ENCODE data around the gene NTF3.

Gene NTF3

DNA sequence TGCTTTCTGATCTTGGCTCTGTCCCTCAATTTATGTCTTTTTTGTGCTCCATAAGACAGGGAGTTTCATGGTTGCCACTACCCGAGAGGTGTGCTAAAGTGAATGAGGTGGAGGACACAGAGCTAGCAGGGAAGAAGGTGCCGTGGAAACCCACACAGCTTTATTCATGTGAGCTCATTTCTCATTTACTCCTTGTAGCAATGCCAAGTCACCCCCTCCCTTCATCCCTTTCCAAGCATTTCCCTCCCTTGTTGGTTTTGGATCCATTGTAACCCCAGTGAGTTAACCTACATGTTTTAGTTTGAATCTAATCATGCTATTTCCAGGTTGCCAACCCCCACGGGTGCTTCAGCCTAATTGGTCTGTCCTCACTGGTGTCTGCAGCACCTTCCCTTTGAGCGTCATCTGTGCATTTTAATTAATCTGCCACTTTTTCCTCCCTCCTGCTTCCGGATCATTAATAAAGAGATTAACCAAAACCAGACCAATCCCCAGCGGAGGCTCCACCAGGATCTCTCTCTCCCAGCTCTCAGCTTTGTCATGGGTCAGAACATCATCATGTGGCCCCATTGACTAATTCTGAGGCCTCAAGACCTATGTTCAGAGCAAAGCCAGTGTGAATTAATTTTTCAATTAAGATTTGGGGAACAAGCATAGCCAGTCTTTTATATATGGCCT is 56.2 kb downstream of the NTF3 start:
- DNase-seq (ENCODE audit: low spot score): no peak

DNA sequence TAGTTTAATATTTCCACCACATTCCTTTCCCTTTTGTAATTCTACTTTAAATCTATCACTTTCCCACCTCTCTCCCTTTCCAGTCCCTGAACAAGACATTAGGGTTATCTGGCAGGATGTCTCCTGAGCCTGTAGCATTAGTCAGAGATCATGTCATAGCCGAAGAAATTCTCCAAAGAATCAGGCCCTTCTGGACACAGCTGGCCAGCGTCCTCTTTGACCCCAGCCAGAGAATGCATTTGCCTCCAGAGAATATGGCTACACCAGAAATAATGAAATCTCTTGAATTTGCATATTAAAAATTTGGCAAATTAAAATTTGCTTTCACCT is 56.7 kb downstream of the NTF3 start:
- no peak for DNase-seq (ENCODE audit: low spot score)

- no peak for DNase-seq (ENCODE audit: low spot score)
Observed at GRCh38 chr12:5489017-5489416, 57.1 kb downstream of the NTF3 start.

DNA sequence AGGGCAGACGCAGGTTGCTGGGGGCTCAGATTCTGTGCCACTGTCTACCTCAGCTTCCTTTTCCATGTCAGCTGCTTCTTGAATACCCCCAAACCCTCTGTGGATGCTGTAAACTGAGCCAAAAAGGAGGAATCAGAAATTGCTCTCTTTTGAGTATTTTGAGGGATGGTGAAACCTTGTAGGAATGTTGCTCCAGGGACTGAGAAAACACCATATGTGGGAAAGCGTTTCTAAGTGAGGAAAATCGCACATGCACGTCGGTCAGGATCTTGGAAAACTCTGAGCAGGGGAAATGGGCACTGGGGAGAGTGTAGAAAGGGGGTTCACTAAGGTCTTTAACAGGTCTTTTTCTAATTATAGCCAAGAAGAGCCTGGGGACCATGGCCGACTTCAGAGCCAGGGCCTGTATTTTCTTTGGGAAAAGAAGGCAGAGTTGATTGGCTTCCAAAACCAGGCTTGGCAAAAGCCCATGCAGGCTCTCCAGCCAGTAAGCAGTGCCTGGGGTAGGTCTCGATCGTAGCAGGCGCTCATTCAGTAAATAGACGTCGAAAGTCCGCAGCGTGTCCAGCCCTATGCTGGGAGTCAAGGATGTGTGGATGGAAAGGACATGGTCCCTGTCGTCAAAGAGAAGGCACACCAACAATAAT is 58.0 kb downstream of the NTF3 start:
- DNase-seq (ENCODE audit: low spot score): no peak

DNA sequence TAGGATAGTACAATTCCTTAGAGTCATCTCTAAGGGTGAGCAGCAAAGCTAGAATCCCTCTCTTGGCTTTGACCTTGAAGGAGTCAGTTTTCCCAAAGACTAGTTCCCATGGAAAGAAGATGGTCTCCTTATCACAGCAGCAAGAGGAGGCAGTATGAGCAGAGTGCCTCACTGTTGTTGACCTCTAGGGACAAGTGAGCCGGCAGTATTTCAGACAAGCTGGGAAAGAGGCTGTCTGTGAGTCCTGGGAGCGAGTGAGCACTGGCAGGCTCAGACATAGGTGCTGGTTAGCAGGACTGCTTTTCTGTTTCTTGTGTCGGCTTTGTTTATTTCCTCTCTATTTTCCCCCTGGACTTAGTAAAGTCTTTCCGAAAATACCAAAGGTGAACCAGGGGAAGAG is 60.7 kb downstream of the NTF3 start:
- DNase-seq (ENCODE audit: low spot score): no peak

DNA sequence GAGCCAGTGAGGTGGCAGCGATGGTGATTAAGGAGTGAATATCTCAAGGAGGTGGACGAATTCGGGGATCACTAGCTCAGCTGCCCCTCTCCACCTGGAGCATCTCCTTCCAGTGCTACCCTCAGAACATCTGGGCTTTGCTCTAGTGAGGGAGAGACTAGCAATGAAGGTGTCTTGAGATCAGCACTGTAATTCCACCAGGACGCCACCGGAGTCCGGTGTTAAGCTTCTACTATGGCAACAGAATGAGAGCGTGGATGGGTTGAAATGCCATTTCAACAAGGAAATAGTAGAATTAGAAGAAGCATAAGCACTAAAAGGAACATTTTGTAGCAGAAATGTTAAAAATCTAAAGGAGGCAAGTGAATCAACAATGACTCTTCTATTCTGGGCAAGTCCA is 61.1 kb downstream of the NTF3 start:
- DNase-seq (ENCODE audit: low spot score): no peak

DNA sequence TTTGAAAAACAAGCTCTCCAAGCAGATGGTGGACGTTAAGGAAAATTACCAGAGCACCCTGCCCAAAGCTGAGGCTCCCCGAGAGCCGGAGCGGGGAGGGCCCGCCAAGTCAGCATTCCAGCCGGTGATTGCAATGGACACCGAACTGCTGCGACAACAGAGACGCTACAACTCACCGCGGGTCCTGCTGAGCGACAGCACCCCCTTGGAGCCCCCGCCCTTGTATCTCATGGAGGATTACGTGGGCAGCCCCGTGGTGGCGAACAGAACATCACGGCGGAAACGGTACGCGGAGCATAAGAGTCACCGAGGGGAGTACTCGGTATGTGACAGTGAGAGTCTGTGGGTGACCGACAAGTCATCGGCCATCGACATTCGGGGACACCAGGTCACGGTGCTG is 62.4 kb downstream of the NTF3 start:
- no peak for DNase-seq (ENCODE audit: low spot score)

GRCh38 chr12:5497329-5498053 is 65.6 kb downstream of the NTF3 start:
- DNase-seq (ENCODE audit: low spot score): no peak

GRCh38 chr12:5498076-5498475 is 66.2 kb downstream of the NTF3 start:
- DNase-seq (ENCODE audit: low spot score): no peak

DNA sequence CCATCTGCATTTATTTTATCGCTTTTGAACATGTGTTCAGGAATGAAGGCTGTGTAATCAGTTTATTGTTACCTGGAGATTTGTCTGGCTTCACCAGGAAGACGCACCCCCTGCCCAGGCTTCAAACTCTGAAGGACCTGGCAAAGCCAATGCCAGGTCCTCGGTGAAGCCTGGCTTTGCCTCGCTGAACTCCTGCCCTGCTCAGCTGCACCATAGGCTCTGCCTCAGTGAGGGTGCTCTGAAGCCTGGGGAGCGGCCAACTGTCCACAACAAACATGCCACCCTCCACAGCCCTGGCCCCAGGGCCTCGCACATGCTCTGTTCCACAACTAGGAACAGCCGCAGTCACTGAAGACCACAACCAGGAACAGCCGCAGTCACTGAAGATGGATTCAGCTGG is 66.9 kb downstream of the NTF3 start:
- no peak for DNase-seq (ENCODE audit: low spot score)

GRCh38 chr12:5499566-5500330 is 67.8 kb downstream of the NTF3 start:
- DNase-seq (ENCODE audit: low spot score): no peak

GRCh38 chr12:5500331-5500659 is 68.4 kb downstream of the NTF3 start:
- DNase-seq (ENCODE audit: low spot score): no peak

DNA sequence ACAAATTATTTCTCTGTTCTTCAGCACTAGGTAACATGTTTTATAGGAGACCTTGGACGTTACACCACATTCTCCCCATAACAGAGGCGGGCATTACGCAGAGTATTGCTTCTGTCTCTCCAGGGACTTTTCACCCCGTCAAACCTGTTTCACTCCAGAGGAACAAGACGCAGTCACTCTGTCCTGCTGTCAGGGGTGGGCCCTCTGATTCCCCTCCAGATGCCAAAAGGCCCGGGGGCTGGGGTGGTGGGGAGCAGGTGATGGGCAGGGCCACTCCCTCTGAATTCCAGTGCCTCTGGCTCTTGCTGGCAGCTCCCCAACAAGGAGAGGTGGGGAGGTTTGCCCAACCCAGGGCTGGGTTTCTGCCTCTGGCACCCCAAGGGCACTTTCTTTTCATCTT is 71.9 kb downstream of the NTF3 start:
- no peak for DNase-seq (ENCODE audit: low spot score)

- DNase-seq (ENCODE audit: low spot score): no peak
Observed at GRCh38 chr12:5505116-5505515, 73.2 kb downstream of the NTF3 start.

DNA sequence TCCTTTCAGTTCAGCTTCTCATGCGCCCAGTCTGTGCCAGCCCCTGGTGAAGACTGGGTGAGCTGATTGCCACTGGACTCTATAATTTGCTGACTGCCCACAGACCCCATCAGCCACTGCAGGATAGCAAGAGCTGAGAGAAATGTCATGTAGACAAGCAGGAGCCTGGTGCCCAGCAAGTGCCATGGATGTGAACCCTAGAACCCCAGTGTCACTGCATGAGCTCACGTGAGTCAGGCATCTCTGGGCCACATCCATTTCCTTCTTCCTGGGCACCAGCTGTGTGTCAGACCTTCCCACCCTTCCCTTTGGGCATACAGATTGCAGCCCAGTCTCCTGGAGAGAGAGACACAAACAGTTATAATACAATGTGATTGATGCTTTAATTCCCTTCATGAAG is 73.8 kb downstream of the NTF3 start:
- DNase-seq (ENCODE audit: low spot score): no peak

DNA sequence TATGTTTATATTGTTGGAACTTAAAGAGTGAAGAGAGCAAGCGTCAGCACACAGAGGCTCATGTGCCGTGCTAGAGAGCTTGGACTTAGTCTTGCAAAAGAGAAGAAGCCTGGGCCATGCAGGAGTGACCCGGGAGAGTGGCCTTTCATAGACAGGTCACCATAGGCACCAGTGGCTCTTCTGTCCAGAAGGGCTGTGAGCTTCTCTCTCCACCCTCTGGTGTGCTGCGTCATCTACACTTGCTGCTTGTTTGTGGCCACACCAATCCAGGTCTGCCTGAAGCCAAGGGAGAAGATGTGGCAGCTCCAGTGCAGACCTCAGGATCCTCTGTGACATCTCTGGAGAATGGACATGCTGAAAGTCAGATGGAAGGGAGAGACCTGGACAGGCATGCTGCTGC is 74.4 kb downstream of the NTF3 start:
- no peak for DNase-seq (ENCODE audit: low spot score)

DNA sequence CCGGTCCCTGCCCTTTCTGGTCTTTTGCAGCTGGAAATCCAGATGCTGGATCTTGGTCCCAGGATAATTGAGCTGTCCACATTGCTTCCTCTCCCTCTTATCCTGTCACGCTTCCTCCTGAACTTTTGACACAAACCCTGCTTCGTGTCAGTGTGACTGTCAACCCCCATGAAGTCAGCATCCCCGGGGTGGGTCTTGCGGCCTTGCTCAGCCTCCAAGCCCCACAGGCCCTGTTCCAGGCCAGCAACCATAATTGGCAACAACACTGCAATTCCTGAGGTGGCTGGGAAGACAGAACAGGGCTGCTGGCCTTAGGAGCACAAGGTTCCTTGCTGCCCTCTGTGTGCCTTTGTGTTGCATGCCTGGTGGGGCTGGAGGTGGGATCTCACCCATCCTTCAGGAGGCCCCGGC is 74.9 kb downstream of the NTF3 start:
- no peak for DNase-seq (ENCODE audit: low spot score)

DNA sequence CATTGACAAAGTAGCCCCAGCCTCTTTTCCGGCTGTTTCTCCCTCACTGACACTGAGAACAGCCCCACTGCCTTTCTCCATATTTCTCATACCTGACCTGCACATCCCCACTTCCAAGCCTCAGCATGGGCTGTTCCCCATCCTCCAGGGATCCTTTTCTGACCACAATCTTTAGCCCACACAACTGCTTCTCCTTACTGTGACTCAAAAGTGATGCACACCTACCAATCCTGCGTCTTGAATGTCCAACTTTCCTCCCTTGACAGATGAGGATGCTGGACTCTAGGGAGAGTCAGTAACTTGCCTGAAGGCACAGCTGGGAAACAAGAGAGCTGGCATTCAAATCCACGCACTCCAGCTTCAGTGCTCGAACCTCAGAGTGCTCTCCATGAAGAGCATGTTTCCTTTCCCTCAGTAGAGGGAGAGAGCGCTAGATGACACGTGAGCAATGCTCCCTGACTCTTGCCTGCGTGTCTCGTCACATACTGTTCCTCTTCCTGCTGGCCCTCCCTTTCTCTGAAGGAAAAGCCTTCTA is 75.6 kb downstream of the NTF3 start:
- no peak for DNase-seq (ENCODE audit: low spot score)

- DNase-seq (ENCODE audit: low spot score): no peak
Observed at GRCh38 chr12:5507944-5508343, 76.0 kb downstream of the NTF3 start.

GRCh38 chr12:5509102-5509501 is 77.2 kb downstream of the NTF3 start:
- no peak for DNase-seq (ENCODE audit: low spot score)

GRCh38 chr12:5509557-5509956 is 77.6 kb downstream of the NTF3 start:
- DNase-seq (ENCODE audit: low spot score): no peak

DNA sequence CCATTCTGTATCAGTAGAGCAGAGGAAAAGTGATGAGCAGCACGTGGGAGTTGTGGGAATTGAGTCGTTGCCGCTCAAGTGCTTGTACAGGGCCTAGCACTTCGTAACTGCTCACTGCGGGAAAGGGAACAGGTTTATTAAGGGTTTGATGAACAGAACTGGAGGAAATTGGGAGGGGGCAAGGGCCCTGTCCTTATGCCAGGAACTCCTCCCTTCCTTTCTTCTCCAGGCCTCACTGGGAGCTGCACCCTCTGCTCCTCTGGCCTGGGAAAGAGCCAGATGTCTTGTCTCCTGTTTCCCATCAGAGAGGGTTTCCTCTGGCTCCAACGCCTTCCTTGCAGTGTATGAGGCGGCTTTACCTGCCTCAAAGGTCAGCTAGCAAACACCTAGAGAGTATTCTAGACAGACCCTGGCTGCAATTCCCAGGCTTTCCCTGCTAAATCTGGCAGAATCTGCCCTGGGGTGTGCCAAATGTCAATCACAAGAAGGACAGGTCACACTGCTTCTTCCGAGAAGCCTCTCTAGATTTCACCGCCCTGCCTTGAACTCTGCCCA is 78.4 kb downstream of the NTF3 start:
- DNase-seq (ENCODE audit: low spot score): no peak
